GM21825 (cell line): ENCODE results near the gene MAPK11.

Experiments
- ATAC-seq: cut with Tn5 transposase; IDR thresholded peaks from one replicate; pipeline ENCODE4 v1.9.1; 2021; ENCODE audit warnings: mild to moderate bottlenecking, moderate library complexity; ENCODE audit not compliant: unreplicated experiment

MAPK11 gene

DNA sequence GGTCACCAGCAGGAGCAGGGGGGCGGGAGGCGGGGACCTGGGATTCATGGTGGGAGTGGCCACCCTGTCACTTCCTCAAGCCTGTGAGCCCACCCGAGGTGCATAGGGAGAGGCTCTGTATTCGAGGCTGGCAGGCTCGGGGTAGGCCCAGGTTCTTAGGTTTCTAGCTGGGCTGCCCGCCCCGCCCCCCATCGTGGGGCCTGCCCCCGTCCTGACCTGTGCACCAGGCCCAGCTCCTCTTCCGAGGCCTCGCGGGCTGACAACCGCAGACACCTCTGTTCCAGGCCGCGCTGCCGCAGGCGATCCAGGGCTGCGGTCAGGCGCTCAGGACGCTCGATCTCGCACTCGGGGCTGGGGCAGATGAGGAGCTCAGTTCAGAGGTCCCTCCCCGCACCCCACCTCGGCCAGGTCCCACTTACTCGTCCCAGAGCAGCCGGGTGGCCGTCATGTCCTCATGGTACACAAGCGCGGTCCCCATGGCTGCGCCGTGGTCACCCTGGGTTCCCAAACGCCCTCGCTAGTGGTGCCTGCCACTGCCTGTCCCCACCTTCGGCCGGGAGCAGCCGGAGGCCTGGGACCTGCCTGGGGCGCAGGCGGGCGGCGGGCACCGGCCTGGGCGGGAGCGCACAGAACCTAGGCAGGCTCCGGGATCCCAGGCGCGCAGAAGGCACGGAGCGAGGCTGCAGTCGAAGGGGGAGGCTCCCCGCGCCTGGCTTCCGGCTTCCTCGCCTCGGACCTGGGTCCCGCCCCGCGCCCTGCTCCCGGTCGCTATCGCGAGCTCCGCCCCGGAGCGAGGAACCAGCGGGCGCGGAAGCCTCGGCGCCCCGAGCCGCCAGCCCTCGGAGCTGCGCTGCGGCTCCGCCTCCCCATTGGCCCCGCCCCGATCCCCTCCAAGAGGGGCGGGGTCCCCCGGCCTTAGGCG, 19.4 kb downstream of the MAPK11 start, which contains the start of gene HDAC10:
HDAC10 (minus strand) TSS at position 711 of the 922 bp plus-strand sequence; CDS start at position 478, 233 bp downstream.
- peak; percentile 51 for ATAC-seq

DNA sequence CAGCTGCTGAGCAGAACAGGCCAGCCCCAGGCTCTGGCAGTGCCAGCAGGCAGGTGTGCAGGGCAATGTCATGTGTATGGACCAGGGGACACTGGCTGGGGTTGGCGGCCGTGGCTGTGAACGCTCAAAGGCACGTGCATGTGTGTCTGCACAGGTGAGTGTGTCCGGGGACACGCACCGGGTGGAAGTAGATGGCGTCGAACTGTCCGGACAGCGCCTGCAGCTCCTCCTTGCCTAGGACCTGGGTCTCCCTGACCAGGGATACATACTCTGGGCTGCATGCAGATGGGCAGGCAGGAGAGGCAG, 20.0 kb downstream of the MAPK11 start:
- no peak for ATAC-seq

DNA sequence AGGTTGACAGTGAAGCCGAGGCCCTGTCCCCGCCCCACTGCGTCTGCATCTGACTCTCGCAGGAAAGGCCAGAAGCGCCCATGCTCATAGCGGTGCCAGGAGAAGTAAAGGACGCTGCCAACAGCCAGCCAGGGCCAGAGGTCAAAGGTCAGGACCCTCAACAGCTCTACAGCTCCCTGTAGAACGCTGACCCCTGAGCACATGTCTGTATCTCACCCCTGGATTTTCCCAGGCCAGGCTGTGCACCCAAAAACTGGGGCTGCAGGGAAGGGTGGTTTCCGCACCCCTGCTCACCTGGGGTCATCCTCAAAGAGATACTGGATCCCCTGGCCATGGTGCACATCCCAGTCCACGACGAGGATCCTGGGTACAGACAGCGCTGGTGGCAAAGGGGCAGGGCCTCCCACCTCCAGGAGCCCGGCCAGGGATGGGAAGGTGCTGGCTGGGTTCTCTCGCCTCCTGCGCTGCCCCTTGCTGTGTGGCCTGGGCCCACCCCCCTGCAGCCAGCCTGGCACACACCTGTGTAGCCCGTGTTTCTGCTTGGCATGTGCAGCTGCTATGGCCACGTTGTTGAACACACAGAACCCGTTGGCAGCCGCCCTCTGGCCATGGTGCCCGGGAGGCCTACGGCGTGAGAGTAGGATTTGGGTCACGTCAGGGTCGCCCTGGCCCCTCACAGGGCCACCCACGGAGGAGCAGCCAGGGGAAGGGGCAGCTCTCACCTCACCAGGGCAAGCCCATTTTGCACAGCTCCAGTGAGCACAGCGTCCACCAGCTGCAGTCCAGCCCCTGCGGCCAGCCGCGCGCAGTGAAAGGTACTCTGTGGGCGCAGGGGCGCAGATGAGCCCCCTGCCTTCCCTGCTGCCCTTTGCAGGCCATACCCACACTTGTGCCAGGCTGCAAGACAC, 20.6 kb downstream of the MAPK11 start:
- no peak for ATAC-seq

DNA sequence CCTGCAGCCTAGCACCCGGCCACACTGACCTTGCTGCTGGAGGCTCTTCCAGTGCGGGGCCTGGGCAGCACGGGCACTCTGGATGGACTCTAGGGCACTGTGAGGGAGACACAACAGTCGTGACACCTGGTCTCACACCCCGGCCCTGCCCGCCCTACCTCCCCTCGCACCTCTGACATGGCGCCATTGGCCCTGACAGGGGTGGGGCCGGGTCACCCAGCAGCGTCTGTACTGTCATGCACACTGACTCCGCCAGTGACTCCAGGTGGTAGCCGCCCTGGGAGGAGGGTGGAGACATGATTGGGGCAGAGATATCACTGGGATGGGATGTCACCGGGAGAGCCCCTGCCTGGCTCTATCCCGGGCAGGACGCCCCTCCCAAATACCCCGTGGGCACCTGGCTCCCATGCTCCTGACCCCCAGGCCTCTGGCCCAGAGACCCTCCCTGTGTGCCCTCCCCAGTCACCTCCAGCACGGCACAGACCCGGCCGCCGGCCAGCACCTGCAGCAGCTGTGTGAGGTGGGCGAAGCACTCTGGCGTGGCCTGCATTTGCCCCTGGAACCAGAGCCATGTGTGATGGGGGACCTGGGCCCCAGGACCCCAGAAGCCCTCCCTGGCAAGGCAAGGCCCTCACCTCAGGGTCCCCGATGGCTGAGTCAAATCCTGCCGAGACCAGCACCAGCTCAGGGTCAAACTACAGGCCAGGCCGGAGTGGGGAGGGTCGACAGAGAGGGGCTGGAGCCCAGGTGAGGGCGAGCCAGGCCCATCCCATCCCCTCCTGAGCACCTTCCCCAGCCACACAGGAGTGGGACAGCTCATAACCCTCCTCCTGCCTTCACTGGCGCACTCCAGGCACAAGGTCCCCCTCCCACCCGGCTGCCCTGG, 21.7 kb downstream of the MAPK11 start:
- ATAC-seq: no peak

DNA sequence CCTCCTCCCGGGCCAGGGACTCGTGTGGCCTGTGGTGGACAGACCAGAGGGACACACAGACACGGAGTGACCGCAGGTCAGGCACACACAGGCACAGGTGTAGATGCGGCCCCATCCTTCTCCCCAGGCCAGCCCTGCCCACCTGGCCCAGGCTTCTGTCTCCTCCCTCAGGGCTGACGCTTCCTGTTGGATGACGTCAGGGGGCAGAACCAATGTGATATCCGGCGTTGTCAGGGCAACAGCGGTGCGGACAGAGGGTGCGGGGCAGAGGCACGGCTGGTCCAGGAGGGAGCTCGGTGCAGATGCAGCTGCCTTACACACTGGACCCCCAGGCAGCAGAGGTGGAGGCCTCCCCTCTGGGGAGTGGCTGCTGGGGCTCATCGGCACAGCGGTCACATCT, 22.4 kb downstream of the MAPK11 start:
- no peak for ATAC-seq

DNA sequence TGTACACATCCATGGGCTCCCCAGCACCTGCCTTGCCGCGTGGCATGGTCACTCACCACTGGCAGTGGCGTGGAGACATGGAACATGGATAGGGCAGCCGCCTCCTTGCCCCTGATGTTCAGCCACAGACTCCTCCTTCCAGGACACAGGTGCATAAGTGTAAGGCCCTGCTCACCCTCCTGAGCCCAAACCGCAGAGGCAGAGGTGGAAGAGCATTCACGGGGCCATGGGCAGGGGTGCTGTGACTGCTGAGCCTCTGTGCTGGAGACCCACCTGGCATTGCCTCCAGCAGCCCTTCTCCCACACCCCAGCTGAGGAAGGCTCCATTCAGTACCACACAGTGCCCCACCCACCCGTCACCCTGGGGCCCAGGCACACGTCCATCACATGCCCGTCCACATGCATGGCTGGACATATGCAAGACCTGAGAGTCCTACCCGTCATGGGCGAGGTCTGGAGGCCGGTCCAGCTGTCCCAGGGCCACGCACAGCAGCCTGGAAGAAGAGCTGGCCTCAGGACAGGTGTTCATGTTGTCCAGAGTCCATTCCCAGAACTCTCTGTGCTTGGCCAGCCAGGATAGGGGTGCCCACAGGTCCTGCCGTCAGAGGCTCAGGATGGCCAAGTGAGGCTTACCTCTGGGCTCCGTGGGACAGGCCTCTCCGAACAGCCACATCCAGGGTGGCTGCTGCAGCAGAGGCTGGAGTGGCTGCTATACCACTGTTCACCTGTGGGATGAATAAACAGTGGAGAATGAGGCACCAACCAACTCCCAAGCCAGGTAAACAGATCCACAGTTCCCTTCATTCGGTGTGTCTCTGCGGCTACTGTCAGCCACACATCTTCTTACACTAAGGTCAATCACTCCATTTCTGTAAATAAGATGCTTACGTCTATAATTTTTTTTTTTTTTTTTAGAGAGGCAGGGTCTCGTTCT, 23.7 kb downstream of the MAPK11 start:
- no peak for ATAC-seq

DNA sequence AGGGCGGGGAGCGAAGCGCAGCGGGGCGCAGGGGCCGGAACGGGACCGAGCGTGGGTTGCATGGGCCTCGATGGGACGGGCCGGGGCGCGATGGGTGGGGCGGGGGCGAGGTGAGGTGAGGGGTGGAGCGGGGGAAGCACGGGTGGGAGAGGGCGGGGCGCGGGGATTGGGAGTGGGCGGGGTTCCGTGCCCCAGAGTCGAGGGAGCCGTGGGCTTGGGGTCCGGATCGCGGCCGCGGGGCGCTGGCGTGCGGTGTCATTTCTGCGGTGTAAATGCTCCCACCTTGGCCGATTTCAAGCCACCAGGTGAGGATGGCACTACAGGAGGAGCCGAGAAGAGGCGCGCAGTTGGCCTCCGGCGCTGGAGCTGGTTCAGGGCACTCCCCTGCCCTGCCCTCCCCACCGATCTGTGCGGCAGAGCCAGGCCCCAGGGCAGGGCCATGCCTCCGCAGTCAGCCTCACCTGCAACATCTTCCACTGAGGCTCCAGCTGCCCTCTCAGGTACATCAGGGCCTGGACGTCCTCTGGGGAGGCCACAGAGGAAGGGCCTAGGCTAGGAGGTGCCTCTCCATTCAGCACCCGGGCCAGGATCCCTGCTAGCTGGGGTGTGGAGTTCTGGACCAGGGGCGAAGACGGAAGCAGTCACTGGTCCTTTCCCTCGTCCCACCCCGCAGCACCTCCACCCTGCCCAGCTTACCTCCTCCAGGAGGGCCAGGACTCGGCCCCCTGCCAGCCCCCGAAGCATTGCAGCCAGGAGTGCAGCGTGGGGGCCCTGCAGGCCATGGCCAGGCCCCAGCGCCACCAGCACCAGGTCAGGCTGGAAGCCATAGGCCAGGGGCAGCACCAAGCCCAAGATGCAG, 24.7 kb downstream of the MAPK11 start:
- ATAC-seq: no peak

DNA sequence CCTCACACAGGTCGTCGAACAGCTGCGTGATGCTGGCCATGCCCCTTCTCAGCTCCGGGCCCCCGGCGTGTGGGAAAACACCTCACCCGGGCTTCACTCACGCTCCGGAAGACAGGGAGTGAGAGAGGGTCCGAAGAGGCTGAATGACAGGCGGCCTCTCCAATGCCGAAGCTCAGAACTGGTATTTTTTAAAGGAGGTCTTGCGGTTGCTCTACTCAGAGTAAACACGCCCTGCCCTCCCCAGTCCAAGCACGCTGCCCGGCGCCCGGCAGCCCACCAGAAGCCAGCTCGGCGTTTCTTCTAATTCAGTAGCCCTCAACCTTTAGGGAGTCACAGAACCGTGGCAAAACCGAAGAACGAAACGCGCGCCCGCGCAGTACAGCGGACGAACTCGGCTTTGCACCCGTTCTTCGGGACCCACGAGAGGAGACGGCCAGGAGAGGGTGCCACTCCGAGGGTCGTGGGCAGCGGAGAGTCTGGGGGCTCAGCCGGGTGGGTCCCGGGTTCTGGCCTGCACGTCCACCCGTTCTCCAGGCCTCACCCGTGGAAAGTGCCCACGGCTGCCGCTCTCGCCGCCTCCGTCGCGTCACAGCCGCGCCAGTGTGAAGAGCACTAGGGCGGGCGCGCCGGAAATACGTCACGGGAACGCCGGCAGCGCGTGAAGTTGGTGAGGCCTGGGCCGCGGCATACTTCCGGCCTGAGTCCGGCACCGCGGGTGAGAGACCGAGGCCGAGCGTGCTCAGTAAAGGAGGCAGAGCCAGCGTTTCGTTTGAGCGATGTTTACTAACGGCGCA, 25.6 kb downstream of the MAPK11 start, which contains the start of gene TUBGCP6:
TUBGCP6 (minus strand) TSS at position 604 of the 794 bp plus-strand sequence; CDS start at position 40, 564 bp downstream.
- ATAC-seq: peak; percentile 55

DNA sequence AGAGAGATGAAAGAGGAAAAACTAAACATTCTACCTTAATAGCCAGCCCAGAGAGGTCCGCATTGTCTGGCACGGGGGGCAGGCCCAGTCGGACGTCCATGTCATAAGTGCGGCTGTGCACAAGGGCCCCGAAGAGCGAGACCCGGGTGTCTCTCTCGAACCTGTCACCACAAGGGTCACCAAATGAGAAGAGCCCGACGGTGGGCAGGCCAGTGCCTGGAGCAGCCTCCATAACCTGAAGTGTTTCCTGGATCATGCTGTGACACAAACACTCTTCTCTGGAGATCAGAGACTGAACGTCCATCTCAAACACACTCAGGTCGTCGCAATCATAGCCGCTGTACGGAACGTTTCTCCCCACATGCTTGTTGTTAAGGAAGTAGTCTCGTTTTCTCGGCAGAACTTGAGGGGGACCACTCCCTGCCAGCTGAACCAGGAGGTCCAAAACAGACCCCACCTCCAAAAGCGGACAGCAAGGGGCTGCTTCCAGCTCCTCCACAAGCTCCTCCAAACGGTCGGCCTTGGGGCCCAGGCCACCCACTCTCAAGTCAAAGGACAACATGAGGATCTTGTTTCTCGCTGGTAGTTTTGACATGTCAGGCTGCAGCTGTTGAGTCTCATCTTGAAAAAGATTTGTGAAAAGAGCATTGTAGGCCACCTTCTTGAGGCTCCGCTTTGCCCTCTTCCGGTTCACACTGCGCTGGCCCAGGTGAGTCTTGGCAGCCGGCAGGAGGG, 26.3 kb downstream of the MAPK11 start:
- peak; percentile 1 for ATAC-seq

DNA sequence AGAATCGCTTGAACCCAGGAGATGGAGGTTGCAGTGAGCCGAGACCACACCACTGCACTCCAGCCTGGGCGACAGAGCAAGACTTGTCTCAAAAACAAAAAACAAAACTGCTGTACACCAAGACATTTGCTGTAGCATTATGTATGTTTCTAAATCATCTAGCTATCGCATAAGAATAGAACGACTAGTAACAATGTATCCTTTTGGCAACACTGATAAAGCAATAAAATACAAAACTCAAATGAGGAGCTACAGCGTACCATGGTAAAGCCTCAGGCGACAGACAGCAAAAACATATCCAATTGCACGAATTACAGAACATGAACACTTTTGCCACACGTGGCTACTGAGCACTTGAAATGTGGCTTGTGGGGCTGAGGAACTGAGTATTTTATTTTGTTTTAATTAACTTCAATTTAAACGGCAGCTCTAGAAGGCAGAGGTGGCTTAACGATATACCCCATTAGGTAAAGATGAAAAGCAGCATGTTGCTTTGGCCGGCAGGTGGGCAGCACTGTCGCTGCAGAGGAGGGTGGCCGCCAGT, 27.7 kb downstream of the MAPK11 start:
- no peak for ATAC-seq

DNA sequence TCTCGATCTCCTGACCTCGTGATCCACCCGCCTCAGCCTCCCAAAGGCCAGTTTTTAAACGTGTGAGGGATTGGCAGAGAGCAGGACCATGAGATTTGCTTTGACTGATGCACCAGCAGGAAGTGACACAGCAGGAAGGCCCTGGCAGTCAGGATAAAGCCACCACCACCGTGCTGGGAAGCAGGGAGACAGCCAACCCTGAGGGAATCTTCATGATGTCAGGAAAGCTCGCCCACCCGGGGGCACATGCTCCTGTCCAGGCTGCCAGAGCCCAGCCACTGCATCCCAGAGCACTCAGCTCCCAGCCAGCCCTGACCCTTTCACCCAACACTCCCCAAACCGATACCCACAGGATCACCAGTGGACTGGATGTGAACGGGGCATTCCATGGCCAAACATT, 31.4 kb downstream of the MAPK11 start:
- ATAC-seq: no peak

DNA sequence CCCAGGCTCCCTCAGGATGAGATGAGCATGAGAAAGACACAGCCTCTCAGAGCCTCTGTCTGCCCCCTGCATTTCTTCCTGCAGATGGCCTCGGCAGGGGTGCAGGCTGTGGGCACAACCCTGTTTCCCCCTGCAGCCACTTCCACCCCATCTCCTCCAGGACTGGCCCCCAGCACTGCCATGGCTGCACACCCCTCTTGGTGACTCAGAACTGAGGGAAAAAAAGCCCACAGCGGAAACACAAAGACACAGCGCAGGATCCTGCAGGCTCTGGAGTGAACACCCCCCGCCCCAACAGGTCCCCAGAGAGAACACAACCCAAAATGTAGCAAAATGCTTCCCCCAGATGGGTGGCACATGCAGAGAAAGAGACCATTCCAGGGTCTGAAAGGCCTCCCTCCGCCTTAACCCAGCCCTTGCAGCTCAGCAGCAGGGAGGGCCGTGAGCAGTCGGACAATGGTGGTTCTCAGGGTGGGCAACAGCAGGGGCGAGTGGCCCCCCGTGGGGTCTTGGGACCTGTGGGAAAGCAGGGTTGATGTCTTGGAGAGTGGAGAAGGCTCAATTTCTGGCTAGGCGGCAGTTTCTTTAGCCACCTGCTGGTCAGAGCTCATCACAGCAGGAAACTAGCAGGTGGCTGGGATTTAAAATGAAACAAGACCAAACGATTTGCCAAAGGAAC, 33.3 kb downstream of the MAPK11 start:
- no peak for ATAC-seq

DNA sequence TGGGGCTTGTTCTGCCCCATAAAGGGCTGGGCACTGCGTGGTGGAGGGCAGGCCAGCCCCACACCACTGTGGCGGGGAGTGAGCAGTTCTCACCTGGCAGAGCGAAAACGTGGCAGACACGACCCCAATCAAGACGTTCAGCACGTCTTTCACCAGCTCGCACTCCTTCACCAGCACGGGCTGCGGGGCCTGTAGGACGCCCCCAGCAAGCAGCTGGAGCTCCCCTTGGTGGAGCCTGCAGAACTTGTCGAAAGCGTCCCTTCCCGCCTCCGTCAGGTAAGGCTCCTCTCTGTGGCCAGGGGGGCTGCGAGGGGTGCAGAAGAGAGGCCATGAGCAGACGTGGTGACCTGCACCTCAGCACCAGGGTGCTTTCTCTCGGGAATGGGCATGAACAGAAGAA, 37.0 kb downstream of the MAPK11 start:
- no peak for ATAC-seq

DNA sequence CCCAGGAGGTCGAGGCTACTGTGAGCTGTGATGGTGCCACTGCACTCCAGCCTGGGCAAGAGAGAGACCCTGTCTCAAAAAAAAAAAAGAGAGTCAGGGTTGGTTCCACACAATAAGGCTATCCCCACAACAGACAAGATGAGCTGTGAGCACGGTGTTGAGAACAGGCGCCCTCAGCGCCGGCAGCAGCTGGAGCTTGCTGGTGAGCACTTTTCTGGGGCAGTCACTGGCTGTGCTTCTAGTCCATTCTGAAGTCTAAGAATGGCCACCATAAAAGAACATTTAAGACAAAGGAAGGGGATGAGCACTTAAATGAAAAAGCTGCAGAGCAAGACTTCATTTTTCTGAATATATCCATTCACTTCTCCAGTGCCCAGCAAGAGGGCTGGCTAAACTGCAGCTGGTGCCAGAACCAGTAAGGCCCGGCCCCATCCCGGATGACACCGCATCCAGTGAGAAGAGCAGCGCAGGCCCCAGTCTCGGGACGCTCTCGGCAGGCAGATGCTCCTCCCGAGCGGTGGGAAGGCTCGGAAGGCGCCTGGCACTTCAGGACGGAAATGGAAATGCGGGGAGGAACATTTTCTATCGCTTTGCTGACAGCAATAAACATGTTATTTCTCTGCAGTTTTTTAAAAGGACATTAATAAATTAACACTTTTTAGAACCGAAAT, 37.6 kb downstream of the MAPK11 start:
- no peak for ATAC-seq

DNA sequence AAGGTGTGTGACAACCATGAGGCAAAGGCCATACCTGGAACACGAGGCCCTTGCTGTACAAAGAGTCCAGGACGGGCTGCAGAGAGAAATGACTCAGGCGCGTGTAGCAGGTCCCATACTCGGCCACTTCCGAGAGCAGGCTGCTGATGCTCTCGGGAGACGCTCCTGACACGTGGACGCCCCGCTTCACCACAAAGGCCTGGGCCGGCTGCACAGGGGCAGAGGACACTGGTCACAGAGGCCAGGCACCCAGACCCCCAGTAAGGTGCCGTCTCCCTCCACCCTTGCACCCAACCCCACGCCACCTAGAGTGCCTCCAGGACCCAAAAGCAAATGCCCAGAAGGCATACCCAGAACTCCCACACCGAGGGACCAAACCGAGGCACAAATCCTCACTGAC, 40.8 kb downstream of the MAPK11 start:
- ATAC-seq: no peak

DNA sequence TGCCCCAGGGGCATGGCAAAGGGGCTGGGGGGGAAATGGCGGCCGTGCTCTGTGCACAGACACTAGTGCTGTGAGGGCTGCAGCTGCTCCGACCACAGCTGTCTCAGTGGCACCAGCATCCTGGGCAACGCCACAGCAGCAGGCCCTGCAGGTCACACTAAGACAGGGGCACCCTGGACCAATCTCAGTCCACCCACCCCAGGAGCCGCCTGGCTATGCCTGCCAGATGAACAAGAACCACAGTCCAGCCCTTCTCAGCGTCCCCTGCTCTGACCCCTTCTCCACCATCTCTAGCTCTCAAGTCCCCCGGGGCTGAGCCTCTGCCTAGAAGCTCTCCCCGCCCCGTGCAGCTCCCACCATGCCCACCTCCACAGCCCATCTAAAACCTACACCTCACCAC, 41.8 kb downstream of the MAPK11 start:
- no peak for ATAC-seq
